PC-9 (cell line): Measurements from ENCODE around the gene GPR173. TPM values are rescaled to one million over a fixed set of nuclear protein-coding genes. Genes with fewer than 3 reads are reported as not detected.
A peak's percentile ranks its signal among the peaks of the same experiment; 100 is the strongest.

Source experiments
- BruUV-seq: library from RNA; stranded (reverse); fragments of 400-500 nt; replicated peaks from 2 replicates; lab custom pipeline; 2021; lab: Mats Ljungman, UMichigan
- CTCF ChIA-PET: fragments of 300-600 bp; sonication (Branson Sonifier 250); formaldehyde crosslinking; loops from one replicate; lab custom pipeline; 2022; ENCODE audit warnings: antibody characterized with exemption; lab: Charles Lee
- POLR2A ChIA-PET: fragments of 300-600 bp; sonication (Branson Sonifier 250); formaldehyde crosslinking; loops from one replicate; lab custom pipeline; 2022; ENCODE audit warnings: antibody characterized with exemption; ENCODE audit not compliant: unreplicated experiment; lab: Charles Lee
- DNase-seq, 2 experiments: peaks; one replicate each; pipeline versions ENCODE4 v3.0.0 to v3.0.0-alpha.2; 2015 to 2022; ENCODE audit warnings: mixed read lengths in 1 of 2
- H2AFZ ChIP-seq: fragments of 200-600 bp; sonication (generic); 2 replicates; pipeline ENCODE4 v1.8.1; 2017; ENCODE audit warnings: antibody characterized with exemption
- H3F3A ChIP-seq: fragments of 200-600 bp; sonication (generic); 2 replicates; pipeline ENCODE4 v1.8.1; 2017; ENCODE audit warnings: antibody characterized with exemption, mild to moderate bottlenecking, low read depth; ENCODE audit not compliant: insufficient read depth
- H3K27ac ChIP-seq: fragments of 200-600 bp; sonication (generic); 2 replicates; pipeline ENCODE4 v1.6.1; 2016; ENCODE audit warnings: mixed run types
- H3K27me3 ChIP-seq: fragments of 200-600 bp; sonication (generic); 2 replicates; pipeline ENCODE4 v1.6.1; 2016; ENCODE audit warnings: low read depth, mixed run types; ENCODE audit not compliant: insufficient read depth
- H3K36me3 ChIP-seq: fragments of 200-600 bp; sonication (generic); 2 replicates; pipeline ENCODE4 v1.6.1; 2016; ENCODE audit warnings: low read depth, mixed run types
- H3K4me1 ChIP-seq: fragments of 200-600 bp; sonication (generic); replicated peaks from 2 replicates; pipeline ENCODE4 v1.6.1; 2016; ENCODE audit warnings: mixed run types; ENCODE audit not compliant: insufficient read depth
- H3K4me2 ChIP-seq: fragments of 200-600 bp; sonication (generic); 2 replicates; pipeline ENCODE4 v1.6.1; 2017; ENCODE audit warnings: mixed run types
- H3K4me3 ChIP-seq: fragments of 200-600 bp; sonication (generic); 2 replicates; pipeline ENCODE4 v1.6.1; 2016; ENCODE audit warnings: mixed run types
- H3K79me2 ChIP-seq: fragments of 200-600 bp; sonication (generic); 2 replicates; pipeline ENCODE4 v1.6.1; 2017; ENCODE audit warnings: low read depth, mixed run types
- H3K9me2 ChIP-seq: fragments of 200-600 bp; sonication (generic); 2 replicates; pipeline ENCODE4 v1.8.1; 2017; ENCODE audit warnings: mild to moderate bottlenecking; ENCODE audit not compliant: insufficient read depth
- H3K9me3 ChIP-seq: fragments of 200-600 bp; sonication (generic); 2 replicates; pipeline ENCODE4 v1.8.1; 2016; ENCODE audit warnings: low read depth; ENCODE audit not compliant: insufficient read depth
- H4K20me1 ChIP-seq: fragments of 200-600 bp; sonication (generic); 2 replicates; pipeline ENCODE4 v1.8.1; 2017; ENCODE audit not compliant: insufficient read depth
- EZH2 ChIP-seq: fragments of 200-600 bp; sonication (generic); IDR thresholded peaks from 2 replicates; pipeline ENCODE4 v1.8.0; 2017; ENCODE audit warnings: antibody characterized with exemption, low read depth
- intact Hi-C: fragments of 100-400 bp; cut with micrococcal nuclease; formaldehyde crosslinking; loops from one replicate; pipeline ENCODE4 v1.10.0; 2022; ENCODE audit not compliant: unreplicated experiment
- total RNA-seq: library from RNA; stranded (reverse); gene quantifications from 2 replicates; pipeline ENCODE4 v1.2.3, GENCODE V29; 2021
- TF ChIP-seq, protein P1 (sequence below): fragments of 200-600 bp; sonication (generic); conservative IDR thresholded peaks from 2 replicates; pipeline ENCODE4 v1.6.1; 2017; ENCODE audit warnings: mixed run types, antibody characterized with exemption, mild to moderate bottlenecking, moderate library complexity

The GPR173 gene
- total RNA-seq, 1 experiment from 2014 or later, result 5.1 TPM

DNA sequence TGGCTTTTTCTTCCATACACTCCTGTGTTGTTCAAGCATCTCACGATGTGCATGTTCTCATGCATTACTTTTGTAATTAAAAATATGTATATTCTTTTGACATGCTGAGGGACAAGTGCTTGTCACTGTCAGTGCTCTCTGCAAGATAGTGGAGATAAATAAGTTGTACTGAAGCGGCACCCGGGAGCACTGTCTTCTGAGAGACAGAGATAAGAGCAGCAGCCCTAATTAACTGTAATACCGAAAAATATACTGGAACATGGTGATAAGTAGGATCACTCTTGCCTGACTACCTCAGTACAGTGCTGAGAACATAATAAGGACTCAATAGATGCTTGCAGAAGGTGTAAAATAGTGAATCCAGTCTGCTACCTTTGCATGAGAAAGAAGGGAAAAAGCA lies 9.4 kb upstream of the GPR173 start:
- TF ChIP-seq, protein P1, sequence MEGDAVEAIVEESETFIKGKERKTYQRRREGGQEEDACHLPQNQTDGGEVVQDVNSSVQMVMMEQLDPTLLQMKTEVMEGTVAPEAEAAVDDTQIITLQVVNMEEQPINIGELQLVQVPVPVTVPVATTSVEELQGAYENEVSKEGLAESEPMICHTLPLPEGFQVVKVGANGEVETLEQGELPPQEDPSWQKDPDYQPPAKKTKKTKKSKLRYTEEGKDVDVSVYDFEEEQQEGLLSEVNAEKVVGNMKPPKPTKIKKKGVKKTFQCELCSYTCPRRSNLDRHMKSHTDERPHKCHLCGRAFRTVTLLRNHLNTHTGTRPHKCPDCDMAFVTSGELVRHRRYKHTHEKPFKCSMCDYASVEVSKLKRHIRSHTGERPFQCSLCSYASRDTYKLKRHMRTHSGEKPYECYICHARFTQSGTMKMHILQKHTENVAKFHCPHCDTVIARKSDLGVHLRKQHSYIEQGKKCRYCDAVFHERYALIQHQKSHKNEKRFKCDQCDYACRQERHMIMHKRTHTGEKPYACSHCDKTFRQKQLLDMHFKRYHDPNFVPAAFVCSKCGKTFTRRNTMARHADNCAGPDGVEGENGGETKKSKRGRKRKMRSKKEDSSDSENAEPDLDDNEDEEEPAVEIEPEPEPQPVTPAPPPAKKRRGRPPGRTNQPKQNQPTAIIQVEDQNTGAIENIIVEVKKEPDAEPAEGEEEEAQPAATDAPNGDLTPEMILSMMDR, result no peak
- no peak for TF ChIP-seq EZH2
- H3K4me1 ChIP-seq, result no peaks in the 10 kb centered on the region
- no peaks in the 10 kb centered on the region for H3K27me3 ChIP-seq
- DNase-seq, result no peak
- H4K20me1 ChIP-seq, result no peaks in the 10 kb centered on the region
- POLR2A ChIA-PET, result no interaction called here
- no peaks in the 10 kb centered on the region for H3K9me2 ChIP-seq
- no peaks in the 10 kb centered on the region for H3F3A ChIP-seq
- H3K9me3 ChIP-seq, result no peaks in the 10 kb centered on the region
- no TSS peak for BruUV-seq
- no peak overlapping the region for H2AFZ ChIP-seq
- CTCF ChIA-PET, result no interaction called here
- H3K27ac ChIP-seq, result no peak overlapping the region
- H3K4me2 ChIP-seq, result no peak overlapping the region
- intact Hi-C loops, result no loop called here
- H3K4me3 ChIP-seq, result no peak overlapping the region
- no peaks in the 10 kb centered on the region for H3K36me3 ChIP-seq
- H3K79me2 ChIP-seq, result no peaks in the 10 kb centered on the region

DNA sequence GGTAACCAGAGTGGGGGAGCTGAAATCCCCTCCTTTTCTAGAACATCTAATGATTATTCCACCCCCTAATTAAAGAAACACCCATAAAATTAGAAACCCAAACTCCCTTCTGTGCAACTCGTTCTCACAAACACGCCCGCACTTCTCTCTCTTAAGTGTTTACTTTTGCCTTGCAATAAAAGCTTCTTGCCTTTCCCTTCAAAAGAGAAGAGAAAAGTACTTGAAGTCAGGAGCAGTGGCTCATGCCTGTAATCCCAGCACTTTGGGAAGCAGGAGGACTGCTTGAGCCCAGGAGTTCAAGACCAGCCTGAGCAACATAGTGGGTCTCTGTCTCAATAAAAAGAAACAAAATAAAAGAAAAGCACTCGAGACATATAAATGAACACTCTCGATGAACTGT lies 3.6 kb upstream of the GPR173 start:
- H3K36me3 ChIP-seq, result no peaks in the 10 kb centered on the region
- H3K27me3 ChIP-seq, result no peaks in the 10 kb centered on the region
- H3F3A ChIP-seq, result no peaks in the 10 kb centered on the region
- ChIA-PET CTCF (no interaction called here), POLR2A (no interaction called here)
- H3K9me3 ChIP-seq, result no peaks in the 10 kb centered on the region
- H2AFZ ChIP-seq, result no peak overlapping the region
- TF ChIP-seq, protein P1, result no peak
- no peak for TF ChIP-seq EZH2
- no peaks in the 10 kb centered on the region for H3K9me2 ChIP-seq
- BruUV-seq, result no TSS peak
- no peak overlapping the region for H3K4me2 ChIP-seq
- H3K79me2 ChIP-seq, result no peaks in the 10 kb centered on the region
- intact Hi-C loops, result no loop called here
- no peaks in the 10 kb centered on the region for H4K20me1 ChIP-seq
- no peak for DNase-seq
- H3K4me3 ChIP-seq, result no peak overlapping the region
- H3K27ac ChIP-seq, result no peak overlapping the region
- H3K4me1 ChIP-seq, result no peaks in the 10 kb centered on the region

DNA sequence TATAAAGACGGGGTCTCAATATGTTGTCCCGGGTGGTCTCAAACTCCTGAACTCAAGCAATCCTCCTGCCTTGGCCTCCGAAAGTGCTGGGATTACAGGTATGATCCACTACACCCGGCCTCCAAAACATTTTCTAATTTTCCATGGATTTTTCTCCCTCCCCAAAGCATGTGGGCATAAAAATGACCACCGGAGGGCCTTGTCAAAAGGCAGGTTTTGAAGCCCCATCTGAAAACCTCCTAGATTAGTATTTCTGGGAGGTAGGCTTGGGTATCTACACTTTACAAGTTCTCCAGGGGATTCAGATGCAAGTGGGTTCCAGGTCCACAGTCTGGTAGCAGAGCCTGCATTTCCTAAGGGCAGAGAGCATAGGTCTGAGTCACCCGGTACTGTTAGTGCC lies 1.4 kb upstream of the GPR173 start:
- Histone ChIP-seq H4K20me1 (no peaks in the 10 kb centered on the region), H3K79me2 (no peaks in the 10 kb centered on the region), H2AFZ (no peak overlapping the region), H3F3A (no peaks in the 10 kb centered on the region), H3K9me2 (no peaks in the 10 kb centered on the region), H3K4me2 (no peak overlapping the region), H3K27me3 (no peaks in the 10 kb centered on the region), H3K4me3 (no peak overlapping the region), H3K9me3 (no peaks in the 10 kb centered on the region), H3K4me1 (no peaks in the 10 kb centered on the region), H3K36me3 (no peaks in the 10 kb centered on the region), H3K27ac (no peak overlapping the region)
- POLR2A ChIA-PET, result no interaction called here
- TF ChIP-seq EZH2, result no peak
- TF ChIP-seq, protein P1, result peak; percentile 29
- BruUV-seq, result no TSS peak
- intact Hi-C loops, result no loop called here
- no peak for DNase-seq
- CTCF ChIA-PET, result no interaction called here
